ENCODE results near the gene PRR5L. TPM values are rescaled to one million over a fixed set of nuclear protein-coding genes. Genes with fewer than 3 reads are reported as not detected.

The PRR5L gene
- total RNA-seq, 4 donors from 2014 or later = 2.2 to 10.9 (median 3.5) TPM

- H3K9me3 ChIP-seq = no peaks in the 10 kb centered on the region
- H3K27me3 ChIP-seq = no peaks in the 10 kb centered on the region
- no peak overlapping the region for H3K27ac ChIP-seq
- no peak for DNase-seq (ENCODE audit: low spot score in 2 of 2)
- 91% methylated on average over 1 of the region's 1 CpG for WGBS
- H3K36me3 ChIP-seq = no peaks in the 10 kb centered on the region
- TF ChIP-seq EP300 (IDR thresholded peaks at IDR 0.05) = no peak
- no peak for TF ChIP-seq POLR2A (IDR thresholded peaks at IDR 0.05)
- TF ChIP-seq, protein P1, sequence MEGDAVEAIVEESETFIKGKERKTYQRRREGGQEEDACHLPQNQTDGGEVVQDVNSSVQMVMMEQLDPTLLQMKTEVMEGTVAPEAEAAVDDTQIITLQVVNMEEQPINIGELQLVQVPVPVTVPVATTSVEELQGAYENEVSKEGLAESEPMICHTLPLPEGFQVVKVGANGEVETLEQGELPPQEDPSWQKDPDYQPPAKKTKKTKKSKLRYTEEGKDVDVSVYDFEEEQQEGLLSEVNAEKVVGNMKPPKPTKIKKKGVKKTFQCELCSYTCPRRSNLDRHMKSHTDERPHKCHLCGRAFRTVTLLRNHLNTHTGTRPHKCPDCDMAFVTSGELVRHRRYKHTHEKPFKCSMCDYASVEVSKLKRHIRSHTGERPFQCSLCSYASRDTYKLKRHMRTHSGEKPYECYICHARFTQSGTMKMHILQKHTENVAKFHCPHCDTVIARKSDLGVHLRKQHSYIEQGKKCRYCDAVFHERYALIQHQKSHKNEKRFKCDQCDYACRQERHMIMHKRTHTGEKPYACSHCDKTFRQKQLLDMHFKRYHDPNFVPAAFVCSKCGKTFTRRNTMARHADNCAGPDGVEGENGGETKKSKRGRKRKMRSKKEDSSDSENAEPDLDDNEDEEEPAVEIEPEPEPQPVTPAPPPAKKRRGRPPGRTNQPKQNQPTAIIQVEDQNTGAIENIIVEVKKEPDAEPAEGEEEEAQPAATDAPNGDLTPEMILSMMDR (IDR thresholded peaks at IDR 0.05) = no peak
- no peak for TF ChIP-seq POLR2AphosphoS5 (IDR thresholded peaks at IDR 0.05)
- peaks cover 20% of the 10 kb centered on the region for H3K4me1 ChIP-seq
- no peak overlapping the region for H3K4me3 ChIP-seq
Measured at GRCh38 chr11:36467916-36468315, 171.8 kb downstream of the PRR5L start.

- H3K9me3 ChIP-seq = no peaks in the 10 kb centered on the region
- no peaks in the 10 kb centered on the region for H3K27me3 ChIP-seq
- DNase-seq (ENCODE audit: low spot score in 2 of 2) = no peak
- no peak overlapping the region for H3K4me3 ChIP-seq
- no peak for TF ChIP-seq POLR2AphosphoS5 (IDR thresholded peaks at IDR 0.05)
- TF ChIP-seq, protein P1 (IDR thresholded peaks at IDR 0.05) = no peak
- TF ChIP-seq POLR2A (IDR thresholded peaks at IDR 0.05) = no peak
- no peak for TF ChIP-seq EP300 (IDR thresholded peaks at IDR 0.05)
- no peak overlapping the region for H3K27ac ChIP-seq
- no peaks in the 10 kb centered on the region for H3K36me3 ChIP-seq
- 62% methylated on average over 2 of the region's 2 CpGs for WGBS
- peaks cover 20% of the 10 kb centered on the region for H3K4me1 ChIP-seq
Measured at GRCh38 chr11:36469063-36469462, 173.0 kb downstream of the PRR5L start.

- H3K27ac ChIP-seq = no peak overlapping the region
- peaks cover 20% of the 10 kb centered on the region for H3K4me1 ChIP-seq
- 59% methylated on average over 5 of the region's 5 CpGs for WGBS
- H3K9me3 ChIP-seq = no peaks in the 10 kb centered on the region
- no peak for TF ChIP-seq POLR2AphosphoS5 (IDR thresholded peaks at IDR 0.05)
- no peak for TF ChIP-seq POLR2A (IDR thresholded peaks at IDR 0.05)
- TF ChIP-seq EP300 (IDR thresholded peaks at IDR 0.05) = no peak
- no peak for DNase-seq (ENCODE audit: low spot score in 2 of 2)
- H3K36me3 ChIP-seq = no peaks in the 10 kb centered on the region
- no peak overlapping the region for H3K4me3 ChIP-seq
- H3K27me3 ChIP-seq = no peaks in the 10 kb centered on the region
Measured at GRCh38 chr11:36469881-36470802, 174.1 kb downstream of the PRR5L start.

- TF ChIP-seq POLR2AphosphoS5 (IDR thresholded peaks at IDR 0.05) (no peak), EP300 (IDR thresholded peaks at IDR 0.05) (no peak), POLR2A (IDR thresholded peaks at IDR 0.05) (no peak)
- TF ChIP-seq, protein P1 (IDR thresholded peaks at IDR 0.05) = no peak
- DNase-seq (ENCODE audit: low spot score in 2 of 2) = no peak
- no peaks in the 10 kb centered on the region for H3K27me3 ChIP-seq
- no peaks in the 10 kb centered on the region for H3K9me3 ChIP-seq
- H3K27ac ChIP-seq = no peak overlapping the region
- no peak overlapping the region for H3K4me3 ChIP-seq
- peaks cover 20% of the 10 kb centered on the region for H3K4me1 ChIP-seq
- WGBS = 46% methylated on average over 1 of the region's 1 CpG
- H3K36me3 ChIP-seq = no peaks in the 10 kb centered on the region
Measured at GRCh38 chr11:36471577-36471976, 175.5 kb downstream of the PRR5L start.

DNA sequence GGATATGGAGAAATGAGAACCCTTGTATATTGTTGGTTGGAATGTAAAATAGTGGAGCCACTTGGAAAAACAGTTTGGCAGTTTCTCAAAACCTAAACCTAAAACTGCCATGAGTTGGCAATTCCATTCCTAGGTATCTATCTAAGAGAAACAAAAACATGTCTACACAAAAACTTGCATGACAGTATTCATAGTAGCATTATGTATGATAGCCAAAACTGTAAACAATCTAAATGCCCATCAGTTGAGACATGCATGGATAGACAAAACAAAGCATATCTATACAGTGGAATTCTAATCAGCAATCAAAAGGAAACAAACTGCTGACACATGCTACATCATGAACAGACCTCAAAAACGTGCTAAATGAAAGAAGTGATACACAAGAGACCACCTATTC is 179.1 kb downstream of the PRR5L start:
- WGBS = 33% methylated on average over 1 of the region's 1 CpG

More for the DNA sequence above, 179.1 kb downstream of the PRR5L start:
- no peak overlapping the region for H3K4me3 ChIP-seq
- TF ChIP-seq, protein P1 (IDR thresholded peaks at IDR 0.05) = no peak
- TF ChIP-seq POLR2A (IDR thresholded peaks at IDR 0.05) = no peak
- H3K9me3 ChIP-seq = no peaks in the 10 kb centered on the region
- no peak for DNase-seq (ENCODE audit: low spot score in 2 of 2)
- H3K36me3 ChIP-seq = no peaks in the 10 kb centered on the region
- H3K27me3 ChIP-seq = no peaks in the 10 kb centered on the region
- peaks cover 13% of the 10 kb centered on the region for H3K4me1 ChIP-seq
- H3K27ac ChIP-seq = no peak overlapping the region
